ENCODE measurements around the gene MITF. TPM values are rescaled to one million over a fixed set of nuclear protein-coding genes. Genes with fewer than 3 reads are reported as not detected.

Gene MITF
- polyA plus RNA-seq, 1 donor (not counting 4 experiments of a cell fraction or from before 2014, with no cell fraction given), result 2.7 TPM

DNA sequence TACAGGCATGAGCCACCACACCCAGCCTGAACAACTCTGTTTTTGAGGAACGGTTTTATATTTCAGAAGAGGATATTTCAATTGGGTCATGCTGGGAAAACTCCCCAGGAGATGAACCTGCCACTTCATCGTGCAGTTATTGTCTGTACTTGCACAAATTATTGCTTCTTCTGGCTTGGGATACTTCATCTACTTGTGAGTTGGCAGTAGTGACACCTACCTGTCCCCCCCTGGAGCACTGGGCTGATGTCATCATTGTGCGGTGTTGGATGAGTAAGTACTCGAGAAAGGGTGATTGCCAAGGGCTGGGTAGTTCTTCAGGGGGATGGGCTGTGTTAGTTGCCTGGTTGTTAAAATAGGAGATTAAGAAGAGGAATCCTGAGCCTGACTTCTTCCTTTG is 175.1 kb downstream of the MITF start:
- H3K27ac ChIP-seq (ENCODE audit: control insufficient read depth, insufficient read depth, low read length), result no peak overlapping the region

DNA sequence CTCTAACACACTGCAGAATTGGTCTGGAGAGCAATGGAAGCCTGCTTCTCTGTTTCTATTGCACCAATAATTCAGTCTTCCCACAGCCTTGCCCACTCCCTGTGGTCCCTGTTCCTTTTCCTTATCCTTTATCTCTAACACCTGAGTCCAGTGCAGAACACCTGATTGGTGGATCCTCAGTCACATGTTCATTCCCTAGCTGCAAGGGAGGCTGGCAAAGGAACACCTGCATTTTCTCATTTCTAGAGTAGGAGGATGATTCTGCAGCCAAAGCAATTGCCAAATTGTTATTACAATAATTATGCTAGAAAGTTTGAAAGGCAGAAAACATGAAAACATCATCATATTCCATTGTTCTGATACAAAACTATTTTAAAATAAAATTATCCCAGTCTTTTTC is 176.5 kb downstream of the MITF start:
- H3K36me3 ChIP-seq (ENCODE audit: control insufficient read depth in 2 of 2, extremely low read depth in 1 of 2, insufficient read depth in 2 of 2, low read length in 2 of 2), result no peaks in the 10 kb centered on the region
- H2AFZ ChIP-seq (ENCODE audit: control insufficient read depth, low read length), result no peak overlapping the region
- H3K4me1 ChIP-seq (ENCODE audit: control insufficient read depth, extremely low read depth, insufficient read depth, low read length), result peaks cover 8% of the 10 kb centered on the region
- no peak overlapping the region for H3K4me3 ChIP-seq (ENCODE audit: control insufficient read depth in 2 of 3, extremely low read depth in 1 of 3, insufficient read depth in 2 of 3, low read depth in 1 of 3, low read length in 3 of 3)
- DNase-seq (ENCODE audit: low read depth, low spot score) (no peak), FAIRE-seq (no peak)
- no peaks in the 10 kb centered on the region for H3K9me3 ChIP-seq (ENCODE audit: control insufficient read depth, low read depth, low read length)
- TF ChIP-seq EZH2 (IDR thresholded peaks at IDR 0.05; ENCODE audit: low read length), result no peak
- no peak for TF ChIP-seq CTCF (optimal IDR thresholded peaks at IDR 0.05 in 1 of 3, IDR thresholded peaks at IDR 0.05 in 1 of 3, conservative IDR thresholded peaks at IDR 0.05 in 1 of 3; ENCODE audit: extremely low read depth in 1 of 3, insufficient read depth in 2 of 3, low read length in 3 of 3)
- dilution Hi-C loops (cut with MboI; ENCODE audit: extremely low pct_ligation_motif_present, low sequenced_read_pairs), result no loop called here
- H3K79me2 ChIP-seq (ENCODE audit: control insufficient read depth, insufficient read depth, low read length), result no peaks in the 10 kb centered on the region
- H3K9ac ChIP-seq (ENCODE audit: control insufficient read depth, extremely low read depth, insufficient read depth, low read length), result no peak overlapping the region
- no peaks in the 10 kb centered on the region for H4K20me1 ChIP-seq (ENCODE audit: control insufficient read depth, extremely low read depth, insufficient read depth, low read length)
- no peak overlapping the region for H3K27ac ChIP-seq (ENCODE audit: control insufficient read depth, insufficient read depth, low read length)
- H3K4me2 ChIP-seq (ENCODE audit: control insufficient read depth, extremely low read depth, insufficient read depth, low read depth, low read length), result no peak overlapping the region
- H3K9me1 ChIP-seq (ENCODE audit: control insufficient read depth, extremely low read depth, insufficient read depth, low read length), result no peaks in the 10 kb centered on the region
- no peaks in the 10 kb centered on the region for H3K27me3 ChIP-seq (ENCODE audit: control insufficient read depth, extremely low read depth, insufficient read depth, low read length)

More for the DNA sequence above, 175.1 kb downstream of the MITF start:
- no peaks in the 10 kb centered on the region for H4K20me1 ChIP-seq (ENCODE audit: control insufficient read depth, extremely low read depth, insufficient read depth, low read length)
- H3K4me3 ChIP-seq (ENCODE audit: control insufficient read depth in 2 of 3, extremely low read depth in 1 of 3, insufficient read depth in 2 of 3, low read depth in 1 of 3, low read length in 3 of 3), result no peak overlapping the region
- H3K9me1 ChIP-seq (ENCODE audit: control insufficient read depth, extremely low read depth, insufficient read depth, low read length), result no peaks in the 10 kb centered on the region
- H3K36me3 ChIP-seq (ENCODE audit: control insufficient read depth in 2 of 2, extremely low read depth in 1 of 2, insufficient read depth in 2 of 2, low read length in 2 of 2), result no peaks in the 10 kb centered on the region
- no peaks in the 10 kb centered on the region for H3K79me2 ChIP-seq (ENCODE audit: control insufficient read depth, insufficient read depth, low read length)
- peaks cover 8% of the 10 kb centered on the region for H3K4me1 ChIP-seq (ENCODE audit: control insufficient read depth, extremely low read depth, insufficient read depth, low read length)
- H3K9ac ChIP-seq (ENCODE audit: control insufficient read depth, extremely low read depth, insufficient read depth, low read length), result no peak overlapping the region
- no peaks in the 10 kb centered on the region for H3K9me3 ChIP-seq (ENCODE audit: control insufficient read depth, low read depth, low read length)
- no peaks in the 10 kb centered on the region for H3K27me3 ChIP-seq (ENCODE audit: control insufficient read depth, extremely low read depth, insufficient read depth, low read length)
- no peak overlapping the region for H3K4me2 ChIP-seq (ENCODE audit: control insufficient read depth, extremely low read depth, insufficient read depth, low read depth, low read length)
- TF ChIP-seq CTCF (optimal IDR thresholded peaks at IDR 0.05 in 1 of 3, IDR thresholded peaks at IDR 0.05 in 1 of 3, conservative IDR thresholded peaks at IDR 0.05 in 1 of 3; ENCODE audit: extremely low read depth in 1 of 3, insufficient read depth in 2 of 3, low read length in 3 of 3) (no peak), EZH2 (IDR thresholded peaks at IDR 0.05; ENCODE audit: low read length) (no peak)
- no peak overlapping the region for H2AFZ ChIP-seq (ENCODE audit: control insufficient read depth, low read length)
- DNase-seq (ENCODE audit: low read depth, low spot score) (peak; percentile 44), FAIRE-seq (peak; percentile 57)
- dilution Hi-C loops (cut with MboI; ENCODE audit: extremely low pct_ligation_motif_present, low sequenced_read_pairs), result no loop called here

Measured in keratinocyte (primary cell).